GM18868 (cell line): ENCODE measurements around the gene LIMS4.
"Not testable (repeated sequence)": the region's sequence is repeated elsewhere in the genome, so short reads cannot be mapped to it uniquely, and the experiment has no call there.

ENCODE experiments used
- ATAC-seq: cut with Tn5 transposase; IDR thresholded peaks from one replicate; pipeline ENCODE4 v1.9.1; 2021; ENCODE audit warnings: mild to moderate bottlenecking, moderate library complexity; ENCODE audit not compliant: unreplicated experiment

Gene LIMS4, protein sequence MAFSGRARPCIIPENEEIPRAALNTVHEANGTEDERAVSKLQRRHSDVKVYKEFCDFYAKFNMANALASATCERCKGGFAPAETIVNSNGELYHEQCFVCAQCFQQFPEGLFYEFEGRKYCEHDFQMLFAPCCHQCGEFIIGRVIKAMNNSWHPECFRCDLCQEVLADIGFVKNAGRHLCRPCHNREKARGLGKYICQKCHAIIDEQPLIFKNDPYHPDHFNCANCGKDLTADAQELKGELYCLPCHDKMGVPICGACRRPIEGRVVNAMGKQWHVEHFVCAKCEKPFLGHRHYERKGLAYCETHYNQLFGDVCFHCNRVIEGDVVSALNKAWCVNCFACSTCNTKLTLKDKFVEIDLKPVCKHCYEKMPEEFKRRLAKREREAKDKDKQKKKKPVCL

DNA sequence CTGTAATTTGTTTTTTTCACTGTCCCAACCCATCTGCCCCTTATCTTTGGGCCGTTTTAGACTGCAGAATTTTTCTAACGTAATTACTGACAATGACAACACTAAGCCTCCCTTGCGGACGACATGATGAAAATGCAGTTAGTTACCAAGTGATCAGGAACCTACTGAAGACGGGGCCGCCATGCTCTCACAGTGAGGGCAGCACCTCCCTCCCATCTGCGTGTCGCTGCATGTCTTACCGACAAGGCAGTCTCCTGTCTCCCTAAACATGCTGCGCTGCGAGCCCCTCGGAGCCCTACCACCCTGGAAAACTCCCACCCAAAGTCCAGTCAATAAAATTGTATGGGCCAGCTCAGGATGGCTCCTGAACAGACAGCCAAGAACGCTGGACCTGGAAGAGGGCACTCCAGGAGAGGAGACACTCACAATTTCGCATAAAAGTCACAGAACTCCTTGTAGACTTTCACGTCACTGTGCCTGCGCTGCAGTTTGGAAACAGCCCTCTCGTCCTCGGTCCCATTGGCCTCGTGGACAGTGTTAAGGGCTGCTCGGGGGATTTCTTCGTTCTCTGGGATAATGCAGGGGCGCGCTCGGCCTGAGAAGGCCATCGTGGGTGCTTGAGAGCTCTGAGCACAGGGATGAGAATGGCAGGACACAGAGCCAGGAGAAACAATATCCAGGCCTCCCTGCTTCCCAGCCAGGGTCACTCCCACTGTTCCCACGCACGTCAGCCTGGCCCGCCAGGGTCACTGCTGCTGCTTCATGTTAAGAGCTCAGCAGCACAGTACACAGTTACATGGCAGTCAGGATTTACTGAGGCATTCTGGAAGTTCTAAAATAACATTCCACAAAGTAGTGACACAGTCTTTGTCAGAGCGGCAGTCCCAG lies at the start of gene LIMS4:
Gene LIMS4 (minus strand): TSS at position 646 of the 888 bp plus-strand sequence. CDS start 38 bp downstream, at position 608.
- not testable (repeated sequence) for ATAC-seq

DNA sequence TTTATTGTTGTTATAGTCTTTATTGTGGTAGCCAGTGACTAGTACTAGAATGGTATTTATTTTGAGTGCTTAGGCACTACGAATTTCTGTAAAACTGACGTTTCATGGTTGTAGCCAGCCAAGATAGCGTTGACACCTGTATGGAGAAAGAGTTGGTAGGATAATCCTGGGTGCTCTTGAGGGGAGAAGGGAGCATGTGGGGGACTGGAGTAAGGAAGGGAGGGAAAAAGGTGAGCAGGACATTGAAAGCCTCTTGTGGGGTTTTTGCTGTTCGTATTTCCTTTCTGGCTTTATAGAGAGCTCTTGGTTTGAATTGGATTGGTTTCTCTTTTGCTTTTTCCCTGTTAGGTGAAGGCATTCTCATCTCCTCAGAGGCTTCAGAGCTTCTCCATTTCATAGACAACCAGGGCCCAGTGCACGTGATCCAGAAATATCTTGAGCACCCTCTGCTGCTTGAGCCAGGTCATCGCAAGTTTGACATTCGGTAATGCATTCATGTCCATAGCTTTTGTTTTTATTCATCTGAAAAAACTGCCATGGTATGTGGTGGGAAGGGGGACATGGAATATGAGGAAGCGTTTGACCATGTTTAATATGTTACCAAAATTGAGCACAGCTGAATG lies 27.2 kb upstream of the LIMS4 start:
- peak; percentile 83 for ATAC-seq

DNA sequence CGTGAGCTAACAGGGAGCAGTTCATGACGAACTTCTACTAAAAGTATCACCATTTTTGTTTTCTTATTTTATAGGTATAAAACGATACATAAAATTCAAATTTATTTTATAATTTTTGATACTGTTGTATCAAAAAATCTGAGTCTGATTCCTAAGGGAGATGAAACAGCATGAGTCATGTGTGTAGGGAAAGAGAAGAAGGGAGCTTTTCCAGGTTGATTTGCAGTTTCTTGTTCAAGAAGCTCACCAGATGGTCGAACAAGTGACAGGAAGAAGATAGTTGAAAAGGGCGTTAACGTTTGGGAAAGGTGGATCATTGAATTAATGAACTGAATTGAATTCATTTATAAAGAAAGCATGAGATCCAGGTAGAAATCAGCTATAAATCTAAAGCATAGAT lies 23.4 kb upstream of the LIMS4 start:
- not testable (repeated sequence) for ATAC-seq

DNA sequence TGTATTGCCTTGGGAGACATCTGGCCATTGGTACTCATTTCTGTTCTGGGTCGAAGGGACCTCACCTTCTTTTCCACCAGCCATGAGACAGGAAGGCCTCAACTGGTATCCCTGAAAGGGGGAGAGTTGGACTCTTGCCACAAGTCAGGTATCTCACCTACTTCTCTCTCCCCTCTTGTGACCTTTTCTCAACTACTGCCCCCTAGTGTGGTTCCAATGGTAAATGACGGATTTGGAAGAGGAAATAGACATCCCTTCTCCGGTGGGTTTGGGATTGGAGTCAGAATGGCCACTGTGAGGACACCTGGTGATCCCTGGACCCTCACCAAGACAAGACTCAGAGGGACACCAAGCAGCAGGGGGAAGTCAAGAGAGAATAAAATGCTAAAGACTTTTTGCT lies 21.9 kb upstream of the LIMS4 start:
- ATAC-seq: not testable (repeated sequence)

DNA sequence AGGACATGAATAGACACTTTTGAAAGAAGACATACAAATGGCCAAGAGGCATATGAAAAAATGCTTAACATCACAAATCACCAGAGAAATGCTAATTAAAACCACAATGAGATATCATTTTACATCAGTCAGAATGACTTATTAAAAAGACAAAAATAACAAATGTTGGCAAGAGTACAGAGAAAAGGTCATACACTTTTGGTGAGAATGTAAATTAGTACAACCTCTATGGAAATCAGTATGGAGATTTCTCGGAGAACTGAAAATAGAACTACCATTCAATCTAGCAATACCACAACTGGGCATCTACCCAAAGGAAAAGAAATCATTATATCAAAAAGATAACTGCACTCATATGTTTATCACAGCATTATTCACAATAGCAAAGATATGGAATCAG lies 16.4 kb upstream of the LIMS4 start:
- not testable (repeated sequence) for ATAC-seq

DNA sequence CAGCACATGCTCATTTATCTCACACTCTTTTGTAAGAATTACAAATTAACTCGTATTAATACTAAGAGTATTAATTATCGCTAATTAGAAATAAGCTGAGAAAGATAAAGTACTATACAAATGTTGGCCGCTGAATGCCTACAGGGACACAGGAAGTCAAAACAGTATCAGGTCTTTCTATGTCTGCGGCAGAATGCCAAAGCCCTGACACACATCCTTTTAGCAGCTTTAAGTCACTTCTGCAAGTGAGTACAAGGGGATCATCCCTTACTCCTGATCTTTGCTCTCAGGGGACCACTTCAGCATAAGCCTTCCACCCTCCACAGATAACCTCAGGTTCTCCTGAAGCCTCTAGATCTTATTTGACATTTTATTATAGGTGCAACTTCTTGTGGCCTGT lies 10.1 kb upstream of the LIMS4 start:
- ATAC-seq: not testable (repeated sequence)

DNA sequence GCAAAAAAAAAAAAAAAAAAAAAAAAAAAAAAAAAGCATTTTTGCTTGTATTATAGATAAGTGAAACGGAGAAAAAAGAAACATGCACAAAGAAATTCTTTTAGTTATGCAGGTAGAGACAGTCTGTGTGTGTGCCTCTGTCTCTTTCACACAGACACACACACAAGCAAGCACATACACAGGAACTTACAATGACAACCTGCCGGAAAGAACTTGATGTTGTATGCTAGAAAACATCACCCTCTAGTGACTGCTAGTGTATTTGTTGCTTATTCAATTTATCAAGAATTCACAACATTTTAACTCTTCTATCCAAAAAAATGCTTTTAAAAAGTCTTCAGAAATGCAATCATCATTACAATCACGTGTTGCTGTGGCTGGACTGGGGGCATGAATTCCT lies 8.6 kb upstream of the LIMS4 start:
- ATAC-seq: peak; percentile 45

DNA sequence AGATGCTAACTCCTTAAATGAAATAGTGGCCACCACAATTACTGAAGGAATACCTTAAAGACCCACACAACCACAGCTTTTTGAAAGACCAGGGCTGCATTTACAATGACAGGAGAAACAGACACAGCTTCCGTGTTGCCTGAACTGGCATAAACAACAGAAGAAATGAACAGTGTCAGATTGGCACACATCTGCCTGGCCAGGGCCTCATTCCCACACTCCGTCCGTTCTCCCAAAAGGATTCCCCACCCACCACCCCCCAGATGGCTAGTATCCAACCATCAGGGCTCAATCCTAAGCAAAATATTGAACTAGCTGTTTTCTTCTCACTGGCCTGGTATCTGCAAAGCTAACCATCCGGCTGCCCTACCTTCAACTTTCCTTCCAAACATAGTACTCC lies 7.5 kb upstream of the LIMS4 start:
- ATAC-seq: not testable (repeated sequence)

DNA sequence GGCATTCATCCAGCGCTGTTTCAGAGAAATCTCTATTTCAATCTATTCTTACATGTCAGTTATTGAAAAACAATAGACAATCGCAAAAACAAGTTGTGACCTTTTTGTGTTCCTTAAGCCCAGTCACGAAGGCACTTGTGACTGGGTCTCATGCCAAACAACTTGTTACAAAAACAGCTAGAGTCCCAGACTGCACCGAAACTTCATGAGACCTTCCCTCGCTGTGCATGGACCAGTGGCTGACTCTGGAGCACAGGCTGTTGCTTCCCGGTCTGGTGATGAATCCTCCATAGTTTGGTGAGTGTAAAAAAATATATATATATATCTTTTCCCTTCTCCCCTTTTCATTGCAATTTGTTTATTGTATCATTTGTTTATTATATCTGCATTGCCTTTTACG lies 4.8 kb upstream of the LIMS4 start:
- not testable (repeated sequence) for ATAC-seq

DNA sequence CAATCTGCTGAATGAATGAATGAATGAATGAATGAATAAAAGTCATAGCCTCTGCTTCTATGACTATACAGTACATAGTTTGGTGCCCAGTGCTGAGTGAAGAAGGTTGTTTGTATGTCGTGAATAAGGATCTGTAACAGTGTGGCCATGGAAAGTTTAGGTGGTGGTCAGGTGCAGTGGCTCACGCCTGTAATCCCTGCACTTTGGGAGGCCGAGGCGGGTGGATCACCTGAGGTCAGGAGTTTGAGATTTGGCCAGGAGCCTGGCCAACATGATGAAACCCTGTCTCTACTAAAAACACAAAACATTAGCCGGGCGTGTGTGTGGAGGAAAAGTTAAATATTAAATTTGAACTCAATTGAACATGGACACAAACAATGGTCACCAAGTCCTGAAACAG lies 4.3 kb upstream of the LIMS4 start:
- not testable (repeated sequence) for ATAC-seq

DNA sequence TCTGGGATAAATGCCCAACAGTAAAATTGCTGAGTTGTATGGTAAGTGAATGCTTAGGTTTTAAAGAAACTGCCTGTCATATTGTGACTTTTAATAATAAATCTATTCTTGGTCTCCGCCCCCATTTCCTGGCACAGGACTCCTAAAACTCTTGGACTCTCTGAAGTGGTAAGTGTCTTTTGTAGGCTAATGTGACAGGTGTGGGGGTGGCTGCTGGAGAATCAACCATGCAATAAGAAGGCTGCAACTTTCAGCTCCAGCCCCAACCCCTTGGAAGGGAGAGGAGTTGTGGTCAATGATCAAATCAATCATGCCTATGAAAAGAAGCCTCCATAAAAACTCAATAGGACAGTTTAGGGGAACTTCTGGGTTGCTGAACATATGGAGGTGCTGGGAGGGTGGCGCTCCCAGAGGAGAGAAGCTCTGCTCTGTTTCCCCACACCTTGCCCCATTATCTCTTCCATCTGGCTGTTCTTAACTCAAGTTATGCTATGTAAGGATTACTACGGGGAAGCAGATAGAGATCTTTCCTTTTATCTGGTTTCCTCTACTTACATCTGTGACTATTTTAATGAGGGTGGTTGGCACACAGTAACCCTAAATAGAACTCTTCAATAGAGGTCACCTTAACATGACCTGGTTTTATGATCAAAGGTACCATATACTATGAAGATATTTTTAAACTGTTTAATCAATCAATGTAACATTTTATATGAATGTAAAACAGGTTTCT lies 3.2 kb upstream of the LIMS4 start:
- ATAC-seq: not testable (repeated sequence)

DNA sequence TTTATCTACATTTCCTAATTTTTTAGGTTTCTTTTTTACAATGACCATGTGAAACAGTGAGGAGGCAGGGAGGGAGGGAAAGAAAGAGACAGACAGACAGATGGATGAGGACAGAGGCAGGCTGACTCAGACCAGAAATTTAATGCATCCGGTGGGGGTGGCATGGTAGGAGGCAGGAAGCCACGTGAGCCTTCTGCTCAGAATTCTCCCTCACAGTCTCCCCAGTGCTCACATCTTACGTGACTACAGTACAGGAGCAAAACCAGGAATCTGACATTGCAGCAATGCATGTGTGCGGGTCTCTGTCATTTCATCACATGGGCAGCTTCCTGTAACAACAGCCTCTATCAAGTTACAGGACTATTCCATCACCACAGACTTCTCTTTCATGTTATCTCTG lies 2.3 kb upstream of the LIMS4 start:
- ATAC-seq: peak; percentile 96

DNA sequence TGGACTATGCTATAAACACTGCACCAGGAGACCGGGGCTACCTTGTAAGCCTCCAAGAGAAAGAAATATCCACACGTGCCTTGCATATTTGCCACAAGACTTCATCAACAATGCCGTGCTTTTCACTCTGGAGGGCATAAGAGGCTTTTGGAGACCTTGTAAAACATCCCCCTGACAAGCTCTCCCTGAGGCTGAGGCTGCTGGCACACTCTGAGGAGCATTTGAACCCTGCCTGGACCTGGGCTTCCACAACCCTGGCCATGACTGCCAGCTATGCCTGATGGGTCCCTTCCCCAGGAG lies 393 bp upstream of the LIMS4 start:
- ATAC-seq: not testable (repeated sequence)

DNA sequence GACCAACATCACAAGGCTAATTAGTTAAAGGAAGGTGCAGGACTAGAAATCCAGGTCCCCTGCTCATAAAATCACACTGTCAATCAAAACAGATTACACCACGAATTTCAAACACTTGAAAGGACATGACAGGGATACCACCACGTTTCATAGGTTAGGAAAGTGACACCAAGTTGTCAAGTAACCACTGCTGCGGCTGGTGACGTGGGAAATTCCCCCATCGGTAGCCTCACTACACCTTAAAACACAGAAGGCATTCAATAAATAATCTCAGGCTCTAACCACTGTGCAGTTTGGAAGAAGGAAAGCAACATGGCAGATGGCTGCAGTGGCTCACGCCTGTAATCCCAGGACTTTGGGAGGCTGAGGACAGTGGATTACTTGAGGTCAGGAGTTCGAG lies 3.7 kb downstream of the LIMS4 start:
- peak; percentile 51 for ATAC-seq

DNA sequence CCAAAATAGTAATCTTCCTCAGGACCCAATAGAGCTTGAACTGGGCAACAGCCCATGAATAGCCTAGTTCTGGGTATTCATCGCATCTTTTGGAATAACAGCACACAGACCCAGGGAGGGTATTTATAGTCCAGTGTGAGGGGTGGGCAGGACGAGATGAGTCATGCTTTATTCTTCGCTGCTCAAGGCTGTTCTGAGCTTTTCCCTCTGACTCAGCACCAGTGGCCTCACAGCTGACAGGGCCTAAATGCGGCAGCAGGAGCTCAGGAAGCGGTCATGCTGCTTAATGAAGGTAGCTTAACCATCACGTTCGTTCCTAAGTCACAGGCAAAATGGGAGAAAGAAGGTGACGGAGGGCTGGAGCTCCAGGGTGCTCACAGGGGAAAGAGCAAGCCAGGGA lies 7.3 kb downstream of the LIMS4 start:
- ATAC-seq: peak; percentile 92

DNA sequence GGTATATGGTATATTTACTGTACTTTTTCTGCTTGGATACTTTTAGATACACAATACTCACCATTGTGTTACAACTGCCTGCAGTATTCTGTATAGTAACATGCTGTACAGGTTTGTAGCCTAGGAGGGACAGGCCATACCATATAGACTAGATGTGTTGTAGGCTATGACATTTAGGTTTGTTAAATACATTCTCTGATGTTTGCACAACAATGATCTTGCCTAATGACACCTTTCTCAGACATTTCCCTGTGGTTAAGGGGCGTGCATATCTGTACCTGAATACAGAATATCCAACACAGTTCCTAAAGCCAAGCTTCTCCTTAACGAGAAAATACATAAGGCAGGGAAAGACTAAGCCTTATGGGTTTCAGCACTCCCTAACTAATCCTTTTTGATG lies 10.2 kb downstream of the LIMS4 start:
- ATAC-seq: not testable (repeated sequence)

DNA sequence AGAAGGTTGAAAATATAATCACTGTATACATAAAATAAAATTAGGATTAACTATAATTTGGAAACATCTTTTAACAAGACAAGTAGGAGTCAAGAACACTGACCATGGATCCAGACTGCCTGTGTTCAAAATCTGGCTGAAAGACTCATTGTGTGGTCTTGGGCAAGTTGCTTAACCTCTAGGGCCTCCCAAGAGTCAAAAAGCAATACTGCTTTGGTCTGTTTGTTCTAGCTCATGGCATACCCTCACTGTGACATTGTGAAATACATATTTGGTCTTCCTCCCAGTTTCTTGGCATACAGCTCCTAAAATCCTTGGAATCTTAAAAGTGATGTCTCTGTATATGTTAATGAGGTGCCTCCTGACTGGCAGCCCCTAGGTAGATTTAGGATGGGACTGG lies 12.3 kb downstream of the LIMS4 start:
- ATAC-seq: not testable (repeated sequence)

DNA sequence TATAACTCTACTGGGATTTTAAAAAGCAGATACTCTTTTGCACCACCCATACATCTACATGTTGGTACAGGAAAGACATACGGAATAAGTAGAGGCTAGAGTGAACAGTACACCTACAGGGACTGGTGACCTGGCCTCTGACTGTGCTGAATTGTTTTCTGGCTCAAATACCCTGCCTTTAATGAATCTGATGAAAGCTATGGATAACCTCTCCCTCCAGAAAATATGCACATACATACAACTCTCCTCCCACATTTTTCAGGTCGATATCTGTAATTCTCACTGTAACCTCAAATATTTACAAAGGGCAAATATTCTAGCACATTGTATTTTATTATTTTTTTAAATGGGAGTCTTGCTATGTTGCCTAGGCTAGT lies 15.4 kb downstream of the LIMS4 start:
- ATAC-seq: not testable (repeated sequence)

DNA sequence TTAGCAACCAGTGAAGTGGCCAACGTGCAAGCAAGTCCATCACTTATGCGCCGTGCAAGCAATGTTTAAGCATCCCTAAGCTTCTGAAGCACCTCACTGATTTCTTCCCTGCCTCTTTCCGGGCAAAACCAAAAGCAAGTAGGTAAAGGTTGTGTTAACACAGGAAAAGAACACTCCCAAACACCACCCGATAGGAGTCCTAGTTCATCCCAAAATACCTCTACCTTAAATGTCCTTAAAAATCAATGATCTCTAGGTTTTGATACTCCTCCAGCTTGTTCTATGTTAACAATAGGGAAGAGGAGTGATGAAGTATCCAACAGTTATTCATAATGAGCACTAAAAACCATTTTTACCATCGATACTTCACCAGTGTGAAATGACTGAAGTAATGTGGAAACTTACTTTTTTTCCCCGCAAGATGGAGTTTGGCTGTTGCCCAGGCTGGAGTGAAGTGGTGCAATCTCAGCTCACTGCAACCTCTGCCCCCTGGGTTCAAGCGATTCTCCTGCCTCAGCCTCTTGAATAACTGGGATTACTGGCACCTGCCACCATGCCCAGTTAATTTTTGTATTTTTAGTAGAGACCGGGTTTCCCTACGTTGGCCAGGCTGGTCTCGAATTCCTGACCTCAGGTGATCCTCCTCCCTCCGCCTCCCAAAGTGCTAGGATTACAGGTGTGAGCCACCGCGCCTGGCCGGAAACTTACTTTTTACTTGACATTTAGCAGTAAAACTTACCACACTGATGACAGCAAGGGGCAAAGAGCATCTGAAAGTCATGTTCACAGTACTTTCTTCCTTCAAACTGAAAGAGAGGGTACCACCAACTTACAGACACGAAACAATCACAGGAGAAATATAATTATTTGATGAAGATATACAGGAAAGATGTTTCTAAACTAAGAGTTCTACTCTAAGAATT lies 16.1 kb downstream of the LIMS4 start:
- not testable (repeated sequence) for ATAC-seq
